DOHH2 (cell line): ENCODE measurements around the gene CD151.

Experiments
- EZH2phosphoT487 ChIP-seq: fragments of 200-600 bp; sonication (generic); IDR thresholded peaks from 2 replicates; pipeline ENCODE4 v1.6.1; 2017; ENCODE audit warnings: borderline replicate concordance, mild to moderate bottlenecking, antibody characterized with exemption, low read length, moderate library complexity, mixed read lengths
- TF ChIP-seq, protein P1 (sequence below): fragments of 200-600 bp; sonication (generic); IDR thresholded peaks from one replicate; pipeline ENCODE4 v1.5.1; 2014; ENCODE audit warnings: antibody characterized with exemption, mild to moderate bottlenecking, low read depth, low read length; ENCODE audit not compliant: poor library complexity, severe bottlenecking

DNA sequence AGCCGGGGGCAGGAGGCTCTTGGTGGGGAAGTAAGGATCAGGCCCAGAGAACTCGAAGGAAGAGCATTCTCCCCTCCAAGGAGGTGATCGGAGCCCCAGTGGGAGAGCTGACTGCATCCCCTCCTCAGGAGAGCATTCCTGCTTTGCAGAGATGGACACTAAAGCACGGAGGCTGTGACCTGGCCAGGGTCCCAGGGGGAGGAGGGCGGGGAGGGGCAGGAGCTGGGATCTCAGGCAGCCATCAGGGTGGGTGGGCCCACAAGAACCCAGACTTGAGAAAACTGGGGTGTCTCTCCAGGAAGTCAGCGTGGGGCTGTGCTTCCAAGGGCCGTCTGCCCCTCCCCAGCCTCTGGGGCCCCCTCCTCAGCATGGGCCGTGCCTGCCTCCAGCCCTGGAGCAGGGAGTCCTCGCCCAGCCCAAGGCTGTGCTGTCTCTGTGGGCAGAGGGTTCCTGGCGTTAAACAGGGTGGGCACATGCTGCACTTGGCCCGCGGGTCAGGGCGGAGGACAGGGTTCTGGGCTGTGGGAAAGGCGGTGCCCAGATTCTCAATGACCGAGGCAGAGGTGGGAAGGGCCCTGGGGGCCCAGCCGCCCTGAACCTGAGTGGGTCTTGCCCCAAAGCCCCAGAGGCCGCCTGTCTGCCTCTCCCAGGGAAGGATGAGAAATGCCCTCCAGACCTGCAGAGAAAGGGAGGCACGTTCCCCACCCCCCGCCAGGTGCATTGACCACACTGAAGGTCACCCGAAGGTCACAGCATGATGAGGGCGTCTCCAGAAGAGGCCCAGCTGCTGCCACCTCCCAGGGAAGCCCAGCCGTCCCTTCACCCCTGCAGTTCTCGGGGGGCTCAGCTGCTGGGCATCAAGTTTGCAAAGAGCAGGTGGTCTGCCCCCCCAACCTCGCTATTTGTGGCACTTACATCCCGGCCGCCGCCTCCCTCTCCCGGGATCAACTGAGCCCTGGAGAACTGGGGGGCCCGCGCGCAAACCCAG lies 43.5 kb upstream of the CD151 start:
- TF ChIP-seq EZH2phosphoT487 = no peak
- TF ChIP-seq, protein P1, sequence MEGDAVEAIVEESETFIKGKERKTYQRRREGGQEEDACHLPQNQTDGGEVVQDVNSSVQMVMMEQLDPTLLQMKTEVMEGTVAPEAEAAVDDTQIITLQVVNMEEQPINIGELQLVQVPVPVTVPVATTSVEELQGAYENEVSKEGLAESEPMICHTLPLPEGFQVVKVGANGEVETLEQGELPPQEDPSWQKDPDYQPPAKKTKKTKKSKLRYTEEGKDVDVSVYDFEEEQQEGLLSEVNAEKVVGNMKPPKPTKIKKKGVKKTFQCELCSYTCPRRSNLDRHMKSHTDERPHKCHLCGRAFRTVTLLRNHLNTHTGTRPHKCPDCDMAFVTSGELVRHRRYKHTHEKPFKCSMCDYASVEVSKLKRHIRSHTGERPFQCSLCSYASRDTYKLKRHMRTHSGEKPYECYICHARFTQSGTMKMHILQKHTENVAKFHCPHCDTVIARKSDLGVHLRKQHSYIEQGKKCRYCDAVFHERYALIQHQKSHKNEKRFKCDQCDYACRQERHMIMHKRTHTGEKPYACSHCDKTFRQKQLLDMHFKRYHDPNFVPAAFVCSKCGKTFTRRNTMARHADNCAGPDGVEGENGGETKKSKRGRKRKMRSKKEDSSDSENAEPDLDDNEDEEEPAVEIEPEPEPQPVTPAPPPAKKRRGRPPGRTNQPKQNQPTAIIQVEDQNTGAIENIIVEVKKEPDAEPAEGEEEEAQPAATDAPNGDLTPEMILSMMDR = no peak
